Brain microvascular endothelial cell (primary cell): ENCODE results near the gene ZWILCH.

ENCODE experiments used
- DNase-seq: peaks from one replicate; pipeline ENCODE4 v3.0.0-alpha.2; 2020
- H3K27ac ChIP-seq: fragments of 250-450 bp; sonication (Bioruptor Pico); 2 replicates; pipeline ENCODE4 v1.5.1; 2020; ENCODE audit warnings: mild to moderate bottlenecking, moderate library complexity
- H3K27me3 ChIP-seq: fragments of 250-450 bp; sonication (Bioruptor Pico); replicated peaks from 2 replicates; pipeline ENCODE4 v1.5.1; 2020; ENCODE audit warnings: mild to moderate bottlenecking
- H3K36me3 ChIP-seq: fragments of 250-450 bp; sonication (Bioruptor Pico); replicated peaks from 2 replicates; pipeline ENCODE4 v1.5.1; 2020; ENCODE audit warnings: mild to moderate bottlenecking
- H3K4me3 ChIP-seq: 2 replicates; pipeline ENCODE4 v1.5.1; 2011; ENCODE audit warnings: low read depth, mild to moderate bottlenecking, control low read depth, low read length, moderate library complexity
- in situ Hi-C: cut with HindIII; loops from 2 replicates; pipeline ENCODE4 v1.10.0; 2017; ENCODE audit warnings: low sequenced_read_pairs, low pct_ligation_motif_present
- TF ChIP-seq, protein P1 (sequence below): IDR thresholded peaks from 2 replicates; pipeline ENCODE4 v1.5.1; 2011; ENCODE audit warnings: low read depth, mild to moderate bottlenecking, moderate library complexity, low read length, control low read depth, inconsistent platforms; ENCODE audit errors: missing control alignments

ZWILCH gene

DNA sequence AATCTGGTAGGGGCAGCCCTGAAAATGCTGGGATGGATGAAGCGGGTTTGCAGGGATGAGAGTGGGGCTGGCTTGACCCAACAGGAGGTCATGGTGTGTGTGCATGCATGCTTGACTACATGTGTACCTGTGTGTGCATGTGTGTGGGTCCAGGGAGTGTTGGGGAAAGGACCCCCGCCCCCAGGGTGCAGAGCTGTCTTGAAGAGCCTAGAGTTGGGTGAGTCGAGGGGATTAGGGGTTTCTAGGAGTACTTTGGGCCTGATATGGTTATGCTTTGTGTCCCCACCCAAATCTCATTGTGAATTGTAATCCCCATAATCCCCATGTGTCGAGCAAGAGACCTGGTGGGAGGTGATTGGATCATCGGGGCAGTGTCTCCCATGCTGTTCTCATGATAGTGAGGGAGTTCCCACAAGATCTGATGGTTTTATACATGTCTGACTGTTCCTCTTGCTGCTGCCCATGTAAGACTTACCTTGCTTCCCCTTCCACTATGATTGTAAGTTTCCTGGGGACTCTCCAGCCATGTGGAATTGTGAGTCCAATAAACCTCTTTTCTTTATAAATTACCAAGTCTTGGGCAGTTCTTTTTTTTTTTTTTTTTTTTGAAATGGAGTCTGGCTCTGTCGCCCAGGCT, 65.8 kb downstream of the ZWILCH start:
- TF ChIP-seq, protein P1, sequence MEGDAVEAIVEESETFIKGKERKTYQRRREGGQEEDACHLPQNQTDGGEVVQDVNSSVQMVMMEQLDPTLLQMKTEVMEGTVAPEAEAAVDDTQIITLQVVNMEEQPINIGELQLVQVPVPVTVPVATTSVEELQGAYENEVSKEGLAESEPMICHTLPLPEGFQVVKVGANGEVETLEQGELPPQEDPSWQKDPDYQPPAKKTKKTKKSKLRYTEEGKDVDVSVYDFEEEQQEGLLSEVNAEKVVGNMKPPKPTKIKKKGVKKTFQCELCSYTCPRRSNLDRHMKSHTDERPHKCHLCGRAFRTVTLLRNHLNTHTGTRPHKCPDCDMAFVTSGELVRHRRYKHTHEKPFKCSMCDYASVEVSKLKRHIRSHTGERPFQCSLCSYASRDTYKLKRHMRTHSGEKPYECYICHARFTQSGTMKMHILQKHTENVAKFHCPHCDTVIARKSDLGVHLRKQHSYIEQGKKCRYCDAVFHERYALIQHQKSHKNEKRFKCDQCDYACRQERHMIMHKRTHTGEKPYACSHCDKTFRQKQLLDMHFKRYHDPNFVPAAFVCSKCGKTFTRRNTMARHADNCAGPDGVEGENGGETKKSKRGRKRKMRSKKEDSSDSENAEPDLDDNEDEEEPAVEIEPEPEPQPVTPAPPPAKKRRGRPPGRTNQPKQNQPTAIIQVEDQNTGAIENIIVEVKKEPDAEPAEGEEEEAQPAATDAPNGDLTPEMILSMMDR = no peak
- Histone ChIP-seq H3K27me3 (no peaks in the 10 kb centered on the region), H3K4me3 (no peak overlapping the region), H3K36me3 (no peaks in the 10 kb centered on the region), H3K27ac (no peak overlapping the region)
- DNase-seq = no peak
- in situ Hi-C loops = no loop called here

DNA sequence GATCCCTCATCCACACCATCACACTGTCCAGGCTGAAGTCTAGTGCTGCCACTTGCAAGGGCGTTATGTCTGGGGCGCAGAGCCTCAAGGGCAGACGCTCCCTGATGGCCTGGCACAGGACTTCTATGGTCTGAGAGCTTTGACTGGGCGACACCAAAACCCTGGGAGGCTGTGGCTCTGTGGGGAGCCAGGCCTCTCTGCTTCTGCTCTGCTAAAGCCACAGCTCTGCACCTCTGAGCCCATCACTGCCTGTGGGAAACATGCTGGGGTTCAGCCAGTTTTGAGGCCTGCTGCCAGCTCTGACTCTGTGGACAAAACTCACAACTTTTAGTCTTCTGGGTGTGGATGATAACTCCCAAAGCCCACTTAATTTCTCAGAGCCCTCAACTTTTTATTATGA, 67.0 kb downstream of the ZWILCH start:
- Histone ChIP-seq H3K36me3 (no peaks in the 10 kb centered on the region), H3K27ac (no peak overlapping the region), H3K27me3 (no peaks in the 10 kb centered on the region), H3K4me3 (no peak overlapping the region)
- in situ Hi-C loops = no loop called here
- TF ChIP-seq, protein P1 = no peak
- DNase-seq = no peak

DNA sequence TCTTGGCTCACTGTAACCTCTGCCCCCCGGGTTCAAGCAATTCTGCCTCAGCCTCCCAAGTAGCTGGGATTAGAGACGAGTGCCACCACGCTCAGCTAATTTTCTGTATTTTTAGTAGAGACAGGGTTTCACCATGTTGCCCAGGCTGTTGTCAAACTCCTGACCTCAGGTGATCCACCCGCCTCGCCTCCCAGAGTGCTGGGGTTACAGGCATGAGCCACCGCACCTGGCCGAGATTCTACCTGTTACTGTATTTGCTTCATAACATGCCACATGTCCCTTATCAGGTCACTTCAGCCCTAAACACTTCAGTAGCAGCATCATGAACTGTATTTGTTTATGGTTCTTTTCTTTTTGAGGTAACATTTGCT, 68.2 kb downstream of the ZWILCH start:
- Histone ChIP-seq H3K36me3 (no peaks in the 10 kb centered on the region), H3K4me3 (no peak overlapping the region), H3K27ac (no peak overlapping the region), H3K27me3 (no peaks in the 10 kb centered on the region)
- TF ChIP-seq, protein P1 = no peak
- in situ Hi-C loops = no loop called here
- no peak for DNase-seq

DNA sequence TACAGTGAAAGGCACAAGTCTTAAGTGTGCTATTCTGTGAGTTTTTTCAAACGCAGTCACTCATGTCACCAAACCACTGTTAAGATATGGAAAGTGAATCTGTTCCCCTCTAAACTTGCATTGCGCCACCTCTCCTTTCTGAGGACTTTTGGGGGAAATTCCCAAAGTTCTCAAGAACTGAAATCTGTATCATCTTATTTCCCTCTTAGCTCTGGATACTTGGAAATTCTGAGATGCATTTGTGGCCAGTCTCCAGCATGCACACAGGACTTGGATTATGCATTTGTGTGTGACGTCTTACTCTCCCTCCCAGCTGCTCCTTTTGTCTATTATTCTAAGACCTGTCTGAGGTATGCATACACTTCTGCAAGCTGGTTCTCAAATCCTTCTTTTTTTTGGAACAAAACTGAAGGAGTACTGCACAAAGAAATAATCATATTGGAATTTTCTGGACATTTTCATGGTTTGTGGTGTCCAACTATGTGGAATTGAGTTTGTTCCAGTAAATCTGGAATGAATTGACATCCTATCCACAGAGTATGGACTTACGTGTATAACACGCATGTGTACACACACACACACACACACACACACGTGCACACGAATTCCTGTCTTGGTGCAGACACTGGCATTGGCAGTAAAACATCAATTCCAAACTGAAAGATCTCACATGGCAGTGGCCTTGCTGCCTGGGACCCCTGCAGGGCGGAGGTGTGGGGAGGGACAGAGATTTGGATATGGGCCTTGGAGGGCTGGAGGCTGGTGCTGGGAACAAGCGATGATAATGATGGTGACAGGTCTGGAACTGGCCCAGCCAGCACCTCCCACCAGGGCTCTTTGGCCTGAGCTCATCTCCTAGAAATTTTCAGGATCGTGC, 68.8 kb downstream of the ZWILCH start:
- Histone ChIP-seq H3K4me3 (no peak overlapping the region), H3K36me3 (no peaks in the 10 kb centered on the region), H3K27me3 (no peaks in the 10 kb centered on the region), H3K27ac (no peak overlapping the region)
- in situ Hi-C loops = no loop called here
- no peak for DNase-seq
- TF ChIP-seq, protein P1 = no peak

DNA sequence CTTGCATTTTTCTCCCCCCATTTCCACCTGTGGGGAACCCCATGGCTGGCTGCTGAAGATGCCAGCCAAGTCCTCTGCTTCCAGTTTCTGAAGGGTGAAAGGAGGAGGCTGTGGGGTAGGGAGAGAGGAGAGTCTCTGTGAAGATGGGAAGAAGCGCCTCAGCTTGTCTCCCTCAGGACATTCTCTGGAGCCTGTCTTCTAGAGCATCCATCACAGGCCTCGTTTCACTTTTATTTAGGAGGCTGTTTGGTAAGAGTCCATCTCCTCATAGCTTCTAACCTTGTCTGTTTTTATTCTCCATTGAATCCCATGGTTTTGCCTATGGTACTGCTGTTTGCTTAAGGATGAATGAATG, 69.4 kb downstream of the ZWILCH start:
- no peaks in the 10 kb centered on the region for H3K27me3 ChIP-seq
- in situ Hi-C loops = no loop called here
- no peaks in the 10 kb centered on the region for H3K36me3 ChIP-seq
- H3K4me3 ChIP-seq = no peak overlapping the region
- TF ChIP-seq, protein P1 = no peak
- no peak overlapping the region for H3K27ac ChIP-seq
- no peak for DNase-seq
